ENCODE results near the gene SLC23A3.

Gene SLC23A3

DNA sequence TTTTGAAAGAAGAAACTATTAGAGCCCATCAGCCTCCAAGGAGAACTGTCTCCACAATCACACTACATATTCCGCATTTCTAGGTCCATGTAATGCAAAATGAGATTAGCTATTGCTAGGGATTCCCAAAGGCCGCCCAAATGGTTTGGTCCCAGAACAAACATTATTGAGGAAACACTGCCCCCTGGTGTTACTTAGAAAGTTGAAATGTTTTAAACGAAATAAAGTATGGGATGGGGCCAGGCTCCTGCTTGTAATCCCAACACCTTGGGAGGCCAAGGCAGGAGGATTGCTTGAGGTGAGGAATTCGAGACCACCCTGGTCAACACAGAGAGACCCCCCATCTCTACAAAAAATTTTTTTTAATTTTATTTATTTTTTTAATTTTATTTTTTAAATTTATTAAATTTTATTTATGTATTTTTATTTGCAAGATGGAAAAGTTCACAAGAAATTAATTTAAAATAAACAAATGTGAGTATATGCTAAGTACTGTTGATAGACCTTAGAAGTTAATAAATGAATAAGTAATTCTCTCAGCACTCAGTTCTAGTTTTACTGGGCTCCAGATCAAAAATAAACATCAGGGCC lies 14.7 kb downstream of the SLC23A3 start:
- no peak for DNase-seq (ENCODE audit: low read depth in 2 of 2, low spot score in 1 of 2)

DNA sequence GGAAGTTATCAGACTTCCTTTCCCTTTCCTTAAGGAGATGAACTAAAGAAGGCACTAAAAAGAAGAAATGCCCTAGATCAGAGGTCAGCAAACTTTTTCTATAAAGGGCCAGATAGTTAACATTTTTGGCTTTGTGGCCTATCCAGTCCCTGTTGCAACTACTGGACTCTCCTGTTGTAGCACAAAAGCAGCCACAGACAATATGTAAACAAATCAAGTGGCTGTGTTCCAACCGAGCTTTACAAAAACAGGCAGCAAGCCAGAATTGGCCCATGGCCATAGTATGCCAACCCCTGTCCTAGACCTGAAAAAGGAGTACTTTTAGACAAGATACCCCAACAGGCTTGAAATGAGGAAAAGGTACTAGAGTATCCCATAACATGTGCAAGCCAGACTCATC lies 20.2 kb downstream of the SLC23A3 start:
- no peak for DNase-seq (ENCODE audit: low read depth in 2 of 2, low spot score in 1 of 2)

DNA sequence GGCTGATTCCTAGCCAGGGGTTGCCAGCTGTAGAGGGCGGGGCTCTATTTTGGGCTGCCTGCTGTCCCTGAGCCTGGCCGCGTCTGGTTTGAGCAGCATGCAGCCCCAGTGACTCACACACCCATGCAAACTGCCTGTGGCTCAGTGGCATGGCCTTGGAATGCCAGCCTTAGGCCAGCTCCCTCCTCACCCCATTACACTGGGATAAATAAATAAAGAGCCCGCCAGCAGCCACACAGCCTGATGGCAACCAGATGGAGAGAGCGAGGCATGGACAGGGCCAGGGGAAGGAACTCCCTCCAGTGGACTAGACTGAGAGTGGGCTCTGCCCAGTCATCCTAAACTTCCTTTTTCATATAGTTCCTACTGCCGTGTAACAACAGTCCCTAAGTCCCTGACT lies 27.5 kb downstream of the SLC23A3 start:
- DNase-seq (ENCODE audit: low read depth in 2 of 2, low spot score in 1 of 2): no peak

DNA sequence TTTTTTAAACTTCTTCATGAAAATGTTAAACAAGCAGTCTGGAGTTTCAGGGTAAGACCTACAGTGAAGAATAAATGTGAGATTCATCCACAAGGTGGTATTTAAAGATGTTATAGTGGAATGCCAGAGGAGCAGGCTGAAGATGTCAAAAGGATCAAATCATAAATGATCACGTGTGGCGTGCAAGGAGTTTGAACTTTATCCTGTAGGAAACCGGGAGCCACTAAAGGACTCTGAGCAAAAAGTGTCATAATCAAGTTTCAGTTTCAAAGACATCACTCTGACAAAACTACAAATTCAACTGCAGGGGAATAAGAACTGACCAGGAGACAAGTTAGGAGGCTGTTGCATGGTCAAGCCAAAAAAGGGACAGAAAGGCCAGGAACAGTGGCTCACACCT lies 29.1 kb downstream of the SLC23A3 start:
- DNase-seq (ENCODE audit: low read depth in 2 of 2, low spot score in 1 of 2): no peak

- no peak for DNase-seq (ENCODE audit: low read depth in 2 of 2, low spot score in 1 of 2)
These were observed 35.9 kb downstream of the SLC23A3 start for GRCh38 chr2:219133976-219134375.

DNA sequence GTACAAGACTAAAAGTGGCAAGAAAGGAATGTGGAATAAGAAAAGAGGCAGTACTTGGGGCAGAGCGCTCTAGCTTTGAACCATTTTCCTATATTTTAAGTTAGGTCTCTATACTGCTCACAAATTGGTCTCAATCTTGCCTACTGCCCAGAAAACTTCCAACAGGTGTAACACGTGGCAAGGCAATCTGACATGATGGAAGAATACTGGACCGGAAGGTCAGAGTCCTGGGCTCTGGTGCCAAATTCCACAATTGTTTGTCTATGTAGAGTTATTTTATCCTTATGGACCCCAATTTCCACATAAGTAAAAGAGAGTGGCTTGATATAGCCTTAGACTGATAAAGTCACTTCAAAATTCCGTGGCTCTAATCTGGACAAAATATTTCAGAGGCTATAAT lies 38.1 kb downstream of the SLC23A3 start:
- DNase-seq (ENCODE audit: low read depth in 2 of 2, low spot score in 1 of 2): no peak

- DNase-seq (ENCODE audit: low read depth in 2 of 2, low spot score in 1 of 2): no peak
These were observed 38.5 kb downstream of the SLC23A3 start for GRCh38 chr2:219131327-219131726.

DNA sequence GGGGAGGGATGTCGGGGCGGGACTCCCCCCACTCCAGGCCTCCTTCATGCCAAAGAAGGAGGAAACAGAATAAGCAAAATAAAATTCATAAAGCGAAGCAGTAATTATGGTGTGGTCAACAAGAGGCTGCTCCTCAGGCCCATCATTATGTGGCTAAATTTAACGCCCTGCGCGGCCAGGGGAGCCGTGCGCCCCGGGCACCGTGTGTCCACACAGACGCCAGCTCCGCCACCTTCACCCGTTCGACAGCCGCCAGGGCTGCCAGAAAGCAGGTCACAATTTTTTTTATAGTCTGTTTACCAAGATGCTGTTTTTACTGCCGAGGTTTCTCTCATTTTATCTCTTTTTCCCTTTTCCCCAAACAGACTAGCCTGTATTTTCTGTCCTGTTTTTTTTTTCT lies 40.2 kb downstream of the SLC23A3 start:
- DNase-seq (ENCODE audit: low read depth in 2 of 2, low spot score in 1 of 2): no peak

- no peak for DNase-seq (ENCODE audit: low read depth in 2 of 2, low spot score in 1 of 2)
These were observed 41.4 kb downstream of the SLC23A3 start for GRCh38 chr2:219128396-219128795.

GRCh38 chr2:219127037-219127635 lies 42.7 kb downstream of the SLC23A3 start:
- DNase-seq (ENCODE audit: low read depth in 2 of 2, low spot score in 1 of 2): no peak

GRCh38 chr2:219126555-219126954 lies 43.3 kb downstream of the SLC23A3 start:
- no peak for DNase-seq (ENCODE audit: low read depth in 2 of 2, low spot score in 1 of 2)

- DNase-seq (ENCODE audit: low read depth in 2 of 2, low spot score in 1 of 2): no peak
These were observed 44.0 kb downstream of the SLC23A3 start for GRCh38 chr2:219125886-219126270.

DNA sequence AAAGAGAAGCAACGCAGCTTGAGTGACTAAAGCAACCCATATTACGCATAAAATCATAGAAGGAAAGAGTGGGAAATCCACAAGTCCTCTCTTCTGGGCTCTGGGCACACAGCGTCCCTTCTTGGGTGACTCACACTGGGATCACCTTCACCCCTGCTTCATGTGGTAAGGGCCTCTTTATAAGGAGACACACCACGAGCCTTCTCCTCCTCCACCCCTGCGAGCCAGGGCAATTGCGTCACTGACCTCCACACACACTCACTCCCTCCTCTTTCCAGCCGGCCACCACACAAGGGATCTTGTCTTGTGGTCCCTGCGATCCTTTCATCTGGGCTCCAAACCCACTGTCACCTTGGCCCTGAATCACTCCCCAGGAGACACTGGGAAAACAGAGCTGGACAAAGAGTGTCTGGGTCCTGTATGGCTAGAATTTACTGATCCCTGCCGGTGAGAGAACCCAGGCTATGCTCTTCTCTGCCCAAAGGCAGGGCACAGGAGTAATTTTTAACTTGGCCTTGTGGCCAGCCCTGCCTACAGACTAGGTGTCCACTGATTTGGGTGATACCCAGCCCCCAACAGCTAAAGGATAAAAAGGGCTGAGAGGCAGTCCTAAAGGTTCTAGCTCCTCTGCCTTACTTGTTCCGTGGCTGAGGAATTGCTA lies 44.5 kb downstream of the SLC23A3 start:
- no peak for DNase-seq (ENCODE audit: low read depth in 2 of 2, low spot score in 1 of 2)

GRCh38 chr2:219124381-219125110 lies 45.3 kb downstream of the SLC23A3 start:
- no peak for DNase-seq (ENCODE audit: low read depth in 2 of 2, low spot score in 1 of 2)

DNA sequence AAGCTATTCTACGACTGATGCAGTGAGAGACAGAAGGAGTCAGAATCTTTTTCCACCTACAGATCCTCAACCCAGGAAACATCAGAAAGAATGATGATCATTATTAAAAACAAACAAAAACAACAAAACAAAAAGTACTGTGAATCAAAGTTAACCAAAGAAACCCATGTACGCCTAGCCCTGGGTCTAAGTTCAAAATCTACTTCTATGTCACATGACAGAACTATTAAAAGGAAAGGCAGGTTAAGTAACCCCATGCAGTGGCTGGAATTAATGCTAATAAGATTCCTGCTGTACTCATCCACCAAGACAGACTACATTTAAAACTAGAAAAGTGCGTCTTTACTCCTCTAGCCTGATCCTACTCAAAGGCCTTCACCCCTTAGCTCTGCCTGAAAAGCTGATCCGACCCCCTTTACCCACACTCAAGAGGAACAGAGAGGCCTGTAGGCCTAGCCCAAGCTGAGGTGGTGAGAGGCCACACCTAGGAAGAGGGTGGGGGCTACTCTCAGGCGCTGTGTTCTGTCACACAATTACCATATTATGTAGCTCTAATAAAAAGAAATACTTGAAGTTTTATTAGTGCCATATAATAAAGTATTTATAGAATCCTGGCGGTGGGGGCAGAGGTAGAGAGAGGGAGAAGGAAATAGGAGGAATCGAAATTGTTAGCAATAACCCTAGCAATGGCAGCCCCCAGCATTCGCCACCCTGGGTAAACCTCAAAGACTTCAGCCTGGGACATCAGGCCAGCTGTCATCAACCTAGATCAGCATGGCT lies 46.3 kb downstream of the SLC23A3 start:
- DNase-seq (ENCODE audit: low read depth in 2 of 2, low spot score in 1 of 2): no peak

GRCh38 chr2:219122202-219122980 lies 47.4 kb downstream of the SLC23A3 start:
- no peak for DNase-seq (ENCODE audit: low read depth in 2 of 2, low spot score in 1 of 2)

DNA sequence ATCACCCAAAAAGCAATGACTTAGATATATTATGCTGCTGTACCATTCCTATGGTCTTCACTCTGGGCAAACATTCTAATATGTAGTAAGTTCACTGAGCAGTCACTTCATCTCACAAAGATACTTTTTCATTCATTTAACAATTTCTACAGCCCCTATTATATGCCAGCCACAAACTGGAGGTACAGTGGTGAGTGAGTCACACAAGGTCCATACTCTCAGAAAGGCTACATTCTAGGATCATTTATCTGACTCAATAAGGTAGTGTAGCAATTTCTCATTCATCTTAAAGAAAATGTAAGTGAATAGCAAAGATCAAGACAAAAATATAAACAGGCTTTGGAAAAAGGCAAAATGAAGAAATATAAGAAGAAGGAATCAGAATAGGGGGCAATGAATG lies 49.7 kb downstream of the SLC23A3 start:
- no peak for DNase-seq (ENCODE audit: low read depth in 2 of 2, low spot score in 1 of 2)

GRCh38 chr2:219119422-219120043 lies 50.3 kb downstream of the SLC23A3 start:
- DNase-seq (ENCODE audit: low read depth in 2 of 2, low spot score in 1 of 2): peak; percentile 18 to 29

DNA sequence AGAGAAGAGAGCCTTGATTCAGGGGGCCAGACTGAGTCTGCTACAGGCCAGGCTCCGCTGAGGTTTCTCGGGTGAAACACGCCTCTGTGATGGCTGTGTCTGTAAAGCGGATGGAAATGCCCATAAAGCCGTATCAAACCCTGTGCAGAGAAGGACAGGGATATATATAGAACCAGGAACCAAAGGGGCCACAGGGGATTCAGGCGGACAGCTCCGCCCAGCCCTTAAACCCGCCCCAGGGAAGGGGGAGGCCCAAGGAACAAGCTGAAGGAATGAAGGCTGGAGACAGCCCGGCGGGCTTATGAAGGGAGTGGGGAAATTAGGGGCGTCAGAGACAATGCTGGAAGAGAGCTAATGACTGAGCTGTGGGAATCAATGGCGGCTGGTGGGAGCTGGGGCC lies 51.3 kb downstream of the SLC23A3 start:
- no peak for DNase-seq (ENCODE audit: low read depth in 2 of 2, low spot score in 1 of 2)
